Heart right ventricle (tissue), 16 donors: ENCODE measurements around the gene CHD1L. TPM values are rescaled to one million over a fixed set of nuclear protein-coding genes. Genes with fewer than 3 reads are reported as not detected.
A peak's percentile ranks its signal among the peaks of the same experiment; 100 is the strongest.
"Not testable (repeated sequence)": the region's sequence is repeated elsewhere in the genome, so short reads cannot be mapped to it uniquely, and the experiment has no call there.

Experiments
- ATAC-seq, 8 donors: fragments of 200-7000 bp; cut with Tn5 transposase; one replicate each; pipeline ENCODE4 v1.9.1; 2020; ENCODE audit warnings: mild to moderate bottlenecking in 8 of 8, moderate library complexity in 8 of 8, moderate number of reproducible peaks in 1 of 8
- DNase-seq, 2 donors: peaks; one replicate each; pipeline ENCODE4 v3.0.0-alpha.2; 2020
- H3K27ac ChIP-seq, 10 donors: fragments of 200-600 bp; sonication (generic) in 2 of 10; one replicate each; pipeline versions ENCODE4 v1.5.0 to v1.8.0; 2020 to 2022; ENCODE audit warnings: mild to moderate bottlenecking in 3 of 10
- H3K27me3 ChIP-seq, 7 donors: fragments of 200-600 bp; one replicate each; pipeline ENCODE4 v1.8.0; 2021 to 2022; ENCODE audit warnings: mild to moderate bottlenecking in 2 of 7
- H3K36me3 ChIP-seq, 9 donors: fragments of 200-600 bp; sonication (generic) in 1 of 9; one replicate each; pipeline versions ENCODE4 v1.5.0 to v1.8.0; 2020 to 2022; ENCODE audit warnings: mild to moderate bottlenecking in 2 of 9
- H3K4me1 ChIP-seq, 9 donors: fragments of 200-600 bp; sonication (generic) in 1 of 9; one replicate each; pipeline versions ENCODE4 v1.5.0 to v1.8.0; 2020 to 2022; ENCODE audit warnings: mild to moderate bottlenecking in 4 of 9
- H3K4me3 ChIP-seq, 10 donors: fragments of 200-600 bp; sonication (generic) in 2 of 10; one replicate each; pipeline versions ENCODE4 v1.5.0 to v1.8.0; 2020 to 2022; ENCODE audit warnings: mild to moderate bottlenecking in 7 of 10, moderate library complexity in 2 of 10
- H3K9me3 ChIP-seq, 11 donors: fragments of 200-600 bp in 10 of 11; sonication (generic) in 2 of 11; one replicate each; pipeline versions ENCODE4 v1.5.0 to v1.8.0; 2013 to 2022; ENCODE audit warnings: mild to moderate bottlenecking in 2 of 11, control low read depth in 1 of 11, moderate library complexity in 1 of 11
- WGBS, 2 donors: extraction: QIAGEN DNeasy Blood & Tissue Kit; methylation state at CpG; one replicate each; pipeline ENCODE4 v1.1.7; 2013; ENCODE audit warnings: inconsistent platforms in 1 of 2; 5-methylcytosine and 5-hydroxymethylcytosine counted together
- intact Hi-C, 10 donors: fragments of 100-400 bp; cut with DNase I; formaldehyde crosslinking; loops; one replicate each; pipeline versions ENCODE4 v1.11.1 to v1.14.2; 2022
- polyA plus RNA-seq, 2 donors: library from polyadenylated mRNA; stranded (reverse); fragments of 200-250 nt; gene quantifications; one replicate each; pipeline ENCODE4 v1.2.3, GENCODE V29; 2013
- total RNA-seq, 10 donors: library from RNA; stranded (reverse); fragmentation: NEBNext Ultra II Directional in 3 of 10; extraction: Animal tissue kit (Norgen Biotek cat#: 25700) in 3 of 10; gene quantifications; one replicate each; pipeline versions ENCODE4 v1.2.1 to v1.2.4, GENCODE V29; 2021 to 2023
- TF ChIP-seq, protein P1 (sequence below), 9 donors: fragments of 200-600 bp; sonication (generic) in 2 of 9; IDR thresholded peaks; one replicate each; pipeline versions ENCODE4 v1.5.0 to v1.8.0; 2021 to 2022; ENCODE audit warnings: antibody characterized with exemption in 9 of 9, mild to moderate bottlenecking in 5 of 9, moderate library complexity in 1 of 9
- donor health status: Arrhythmogenic right ventricular cardiomyopathy.
- donor health status: ischemic (EF 13 %, LVEDD 7.1; RV severe dilation, severe dysfunction).
- donor health status: healthy with polysubstance abuse.
- donor health status: DM: no; HTN: yes; CAD: no.
- donor health status: DM: no; HTN: no; CAD: no.
- donor health status: ischemic (EF 25% LVEDD 6.9; RV normal size, moderate dysfunction).
- donor health status: ischemic (EF 25% LVEDD 5.7; RV mildly dilated, moderate dysfunction).
- donor health status: healthy.
- donor health status: DM: yes; HTN: yes; CAD: no.
- donor health status: Ischemic cardiomyopathy.
- donor health status: ischemic (EF 35%, LVEDD 5.7; RV mildly dilated, moderate dysfunction).
- donor health status: nonischemic (EF 11% LVEDD 7.7; RV severe dilation, severe dysfunction).
- donor health status: DM: yes; HTN: yes; CAD: no.
- donor health status: PGD.
- donor health status: ischemic (EF 29% LVEDD 5.4; RV normal size, mild dysfunction).
- donor health status: nonischemic (EF 23%, LVEDD 6.1; RV moderate dilation, normal function).

CHD1L gene
- total and polyA plus RNA-seq, 12 donors: 6.0 to 12.9 (median 7.9) TPM

DNA sequence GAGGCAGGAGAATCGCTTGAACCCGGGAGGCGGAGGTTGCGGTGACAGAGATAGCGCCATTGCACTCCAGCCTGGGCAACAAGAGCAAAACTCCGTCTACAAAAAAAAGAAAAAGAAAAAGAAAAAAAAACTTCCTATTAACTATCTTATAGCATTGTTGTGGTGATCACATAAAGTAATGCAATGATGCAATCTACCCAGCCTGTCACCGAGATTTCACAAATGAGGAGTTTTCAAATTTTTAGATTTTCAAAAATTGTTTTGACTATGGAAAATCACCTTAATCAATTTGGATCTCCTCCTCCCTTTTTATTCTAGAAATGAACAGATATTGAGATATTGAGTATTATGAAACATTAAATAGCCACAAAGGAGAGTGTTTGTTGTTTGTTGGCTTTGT is 25.3 kb upstream of the CHD1L start:
- ATAC-seq: no peak
- 94 to 97% methylated on average over 6 to 7 of the region's 7 CpGs for WGBS, 2 donors

DNA sequence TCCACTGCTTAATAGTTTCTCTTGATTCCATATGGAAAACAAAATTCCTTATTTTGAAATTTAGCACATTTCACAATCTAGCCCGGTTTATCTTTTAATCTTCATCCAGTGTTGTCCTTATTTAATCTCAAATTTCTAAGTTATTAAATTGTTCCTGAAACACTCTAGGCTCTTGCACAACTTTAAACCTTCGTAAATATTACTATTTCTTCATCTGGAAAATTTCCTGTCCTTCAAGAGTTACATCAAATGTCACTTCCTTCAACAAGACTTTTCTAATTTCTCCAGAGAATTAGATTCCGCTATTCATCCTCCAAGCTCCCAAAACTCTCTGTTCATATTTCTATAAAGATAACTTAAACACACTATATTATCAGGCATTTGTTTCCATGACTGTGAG is 23.9 kb upstream of the CHD1L start:
- no peak overlapping the region for H3K4me3 ChIP-seq
- H3K9me3 ChIP-seq: no peaks in the 10 kb centered on the region
- H3K27me3 ChIP-seq: no peaks in the 10 kb centered on the region
- H3K4me1 ChIP-seq: no peaks in the 10 kb centered on the region
- TF ChIP-seq, protein P1, sequence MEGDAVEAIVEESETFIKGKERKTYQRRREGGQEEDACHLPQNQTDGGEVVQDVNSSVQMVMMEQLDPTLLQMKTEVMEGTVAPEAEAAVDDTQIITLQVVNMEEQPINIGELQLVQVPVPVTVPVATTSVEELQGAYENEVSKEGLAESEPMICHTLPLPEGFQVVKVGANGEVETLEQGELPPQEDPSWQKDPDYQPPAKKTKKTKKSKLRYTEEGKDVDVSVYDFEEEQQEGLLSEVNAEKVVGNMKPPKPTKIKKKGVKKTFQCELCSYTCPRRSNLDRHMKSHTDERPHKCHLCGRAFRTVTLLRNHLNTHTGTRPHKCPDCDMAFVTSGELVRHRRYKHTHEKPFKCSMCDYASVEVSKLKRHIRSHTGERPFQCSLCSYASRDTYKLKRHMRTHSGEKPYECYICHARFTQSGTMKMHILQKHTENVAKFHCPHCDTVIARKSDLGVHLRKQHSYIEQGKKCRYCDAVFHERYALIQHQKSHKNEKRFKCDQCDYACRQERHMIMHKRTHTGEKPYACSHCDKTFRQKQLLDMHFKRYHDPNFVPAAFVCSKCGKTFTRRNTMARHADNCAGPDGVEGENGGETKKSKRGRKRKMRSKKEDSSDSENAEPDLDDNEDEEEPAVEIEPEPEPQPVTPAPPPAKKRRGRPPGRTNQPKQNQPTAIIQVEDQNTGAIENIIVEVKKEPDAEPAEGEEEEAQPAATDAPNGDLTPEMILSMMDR (IDR thresholded peaks at IDR 0.05): no peak
- H3K27ac ChIP-seq: no peak overlapping the region
- intact Hi-C loops: no loop called here
- DNase-seq: no peak
- H3K36me3 ChIP-seq: peaks cover 0 to 12% (median 0%) of the 10 kb centered on the region in 9 donors
- 60 to 65% methylated on average over 3 of the region's 3 CpGs for WGBS, 2 donors
- ATAC-seq: no peak

More for the DNA sequence above, 25.3 kb upstream of the CHD1L start:
- no peaks in the 10 kb centered on the region for H3K9me3 ChIP-seq
- H3K27me3 ChIP-seq: no peaks in the 10 kb centered on the region
- no peak overlapping the region for H3K27ac ChIP-seq
- DNase-seq: no peak
- intact Hi-C loops: no loop called here
- no peak overlapping the region for H3K4me3 ChIP-seq
- TF ChIP-seq, protein P1 (IDR thresholded peaks at IDR 0.05): no peak
- peaks cover 0 to 25% (median 0%) of the 10 kb centered on the region in 9 donors for H3K36me3 ChIP-seq
- H3K4me1 ChIP-seq: no peaks in the 10 kb centered on the region

DNA sequence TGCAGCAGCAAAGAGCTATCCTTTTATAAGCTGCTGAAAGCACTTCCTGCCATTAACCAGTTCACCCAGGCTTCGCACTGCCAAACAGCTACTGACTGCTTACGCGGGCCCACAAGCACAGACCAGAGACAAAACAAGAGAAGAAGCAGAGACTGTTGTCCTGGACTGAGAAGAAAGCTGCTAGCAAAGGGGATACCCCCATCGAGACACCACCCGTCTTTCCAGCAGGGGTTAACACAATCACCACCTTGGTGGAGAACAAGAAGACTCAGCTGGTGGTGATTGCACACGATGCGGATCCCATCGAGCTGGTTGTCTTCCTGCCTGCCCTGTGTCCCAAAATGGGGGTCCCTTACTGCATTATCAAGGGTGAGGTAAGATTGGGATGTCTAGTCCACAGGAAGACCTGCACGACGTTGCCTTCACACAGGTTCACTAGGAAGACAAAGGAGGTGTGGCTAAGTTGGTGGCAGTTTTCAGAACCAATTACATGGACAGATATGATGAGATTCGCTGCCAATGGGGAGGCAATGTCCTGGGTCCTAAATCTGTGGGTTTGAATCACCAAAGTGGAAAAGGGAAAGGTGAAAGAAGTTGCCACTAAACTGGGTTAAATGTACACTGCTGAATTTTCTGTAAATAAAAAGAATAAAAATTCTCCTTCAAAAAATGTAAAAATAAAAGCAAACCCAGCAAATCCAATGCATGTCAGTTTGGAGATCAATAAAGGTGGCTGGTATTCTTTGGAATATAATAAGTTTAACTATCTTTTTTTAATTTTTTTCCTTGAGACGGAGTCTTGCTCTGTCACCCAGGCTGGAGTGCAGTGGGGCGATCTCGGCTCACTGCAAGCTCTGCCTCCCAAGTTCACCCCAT is 18.5 kb upstream of the CHD1L start:
- peak in 1 of 8 donors; percentile 22 for ATAC-seq
- H3K9me3 ChIP-seq: no peaks in the 10 kb centered on the region
- intact Hi-C loops: no loop called here
- no peaks in the 10 kb centered on the region for H3K27me3 ChIP-seq
- H3K4me1 ChIP-seq: peaks cover 0 to 15% (median 5%) of the 10 kb centered on the region in 9 donors
- TF ChIP-seq, protein P1 (IDR thresholded peaks at IDR 0.05): no peak
- peaks cover 0 to 6% (median 0%) of the 10 kb centered on the region in 9 donors for H3K36me3 ChIP-seq
- no peak for DNase-seq
- no peak overlapping the region for H3K27ac ChIP-seq
- H3K4me3 ChIP-seq: peak overlapping the region in 1 of 10 donors; percentile 65
- WGBS, 2 donors: 58 to 62% methylated on average over 14 of the region's 14 CpGs

DNA sequence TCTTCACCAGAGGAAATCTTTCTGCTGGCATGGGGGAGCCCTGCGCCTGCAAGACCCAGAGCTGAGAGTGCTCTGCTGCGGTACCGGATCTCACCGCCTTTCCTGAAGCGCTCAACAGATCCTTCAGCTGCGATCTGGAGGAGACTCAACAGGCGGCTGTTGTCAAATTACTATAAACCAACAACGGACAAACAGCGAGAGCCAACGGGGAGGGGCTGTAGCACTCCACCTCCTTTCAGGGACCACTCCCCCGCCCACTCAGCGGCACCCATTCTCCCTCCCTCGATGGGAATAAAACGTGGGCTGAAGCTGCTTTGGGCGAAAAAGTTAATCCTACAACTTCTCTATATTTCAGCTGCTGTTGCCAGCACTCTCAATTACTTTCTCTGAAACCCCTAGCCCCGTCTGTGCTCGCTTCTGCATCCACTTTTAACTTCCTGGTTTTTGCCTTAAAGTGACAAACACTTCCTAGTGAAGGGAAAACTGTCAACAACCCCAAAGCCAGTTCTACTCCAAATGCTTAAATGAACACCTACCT is 17.2 kb upstream of the CHD1L start, which contains the start of gene FMO5:
FMO5 (minus strand) TSS at position 147 of the 538 bp plus-strand sequence. CDS start 310 bp downstream, outside the sequence.
- DNase-seq: peak; percentile 62 to 64
- H3K4me1 ChIP-seq: peaks cover 0 to 15% (median 5%) of the 10 kb centered on the region in 9 donors
- peak; percentile 85 to 95 (median 92) for ATAC-seq
- WGBS, 2 donors: 0 to 1% methylated on average over 17 of the region's 17 CpGs
- peaks cover 0 to 6% (median 0%) of the 10 kb centered on the region in 9 donors for H3K36me3 ChIP-seq
- peak within 1 kb of the TSS; percentile 32 to 88 (median 66) for H3K27ac ChIP-seq
- H3K27me3 ChIP-seq: no peaks in the 10 kb centered on the region
- intact Hi-C loops: loop anchor here in 2 of 10 donors (5.0 kb wide), 1 partner anchor 53 kb away; the partner anchor contains the start of gene PRKAB2 (in 2 of the 2)
- no peaks in the 10 kb centered on the region for H3K9me3 ChIP-seq
- H3K4me3 ChIP-seq: peak within 1 kb of the TSS; percentile 2 to 78 (median 63)
- TF ChIP-seq, protein P1 (IDR thresholded peaks at IDR 0.05): peak in 3 of 9 donors; percentile 18 to 22 (median 21)

DNA sequence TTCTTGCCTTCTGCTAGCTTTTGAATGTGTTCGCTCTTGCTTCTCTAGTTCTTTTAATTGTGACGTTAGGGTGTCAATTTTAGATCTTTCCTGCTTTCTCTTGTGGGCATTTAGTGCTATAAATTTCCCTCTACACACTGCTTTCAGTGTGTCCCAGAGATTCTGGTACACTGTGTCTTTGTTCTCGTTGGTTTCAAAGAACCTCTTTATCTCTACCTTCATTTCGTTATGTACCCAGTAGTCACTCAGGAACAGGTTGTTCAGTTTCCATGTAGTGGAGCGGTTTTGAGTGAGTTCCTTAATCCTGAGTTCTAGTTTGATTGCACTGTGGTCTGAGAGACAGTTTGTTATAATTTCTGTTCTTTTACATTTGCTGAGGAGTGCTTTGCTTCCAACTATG is 11.5 kb upstream of the CHD1L start:
- intact Hi-C loops, H3K27me3 ChIP-seq, H3K9me3 ChIP-seq, ATAC-seq, H3K36me3 ChIP-seq, H3K4me3 ChIP-seq, DNase-seq, H3K27ac ChIP-seq, H3K4me1 ChIP-seq: not testable (repeated sequence)
- 81 to 90% methylated on average over 5 of the region's 5 CpGs for WGBS, 2 donors

DNA sequence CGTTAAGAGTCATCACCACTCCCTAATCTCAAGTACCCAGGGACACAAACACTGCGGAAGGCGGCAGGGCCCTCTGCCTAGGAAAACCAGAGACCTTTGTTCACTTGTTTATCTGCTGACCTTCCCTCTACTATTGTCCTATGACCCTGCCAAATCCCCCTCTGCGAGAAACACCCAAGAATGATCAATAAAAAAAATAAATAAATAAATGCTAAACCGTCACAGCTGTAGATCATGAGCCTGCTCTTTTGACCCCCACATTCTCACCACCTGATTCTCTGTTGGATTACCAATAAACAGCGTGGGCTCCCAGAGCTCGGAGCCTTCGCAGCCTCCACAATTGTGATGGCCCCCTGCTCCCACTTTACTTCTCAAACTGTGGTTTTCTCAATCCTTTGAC is 8.6 kb upstream of the CHD1L start:
- WGBS, 2 donors: 74 to 88% methylated on average over 7 to 8 of the region's 8 CpGs
- H3K4me3 ChIP-seq, H3K36me3 ChIP-seq, H3K27ac ChIP-seq, H3K27me3 ChIP-seq, H3K4me1 ChIP-seq, DNase-seq, H3K9me3 ChIP-seq, ATAC-seq, intact Hi-C loops: not testable (repeated sequence)
